Measurements from ENCODE around the gene LINGO3.

Gene LINGO3

DNA sequence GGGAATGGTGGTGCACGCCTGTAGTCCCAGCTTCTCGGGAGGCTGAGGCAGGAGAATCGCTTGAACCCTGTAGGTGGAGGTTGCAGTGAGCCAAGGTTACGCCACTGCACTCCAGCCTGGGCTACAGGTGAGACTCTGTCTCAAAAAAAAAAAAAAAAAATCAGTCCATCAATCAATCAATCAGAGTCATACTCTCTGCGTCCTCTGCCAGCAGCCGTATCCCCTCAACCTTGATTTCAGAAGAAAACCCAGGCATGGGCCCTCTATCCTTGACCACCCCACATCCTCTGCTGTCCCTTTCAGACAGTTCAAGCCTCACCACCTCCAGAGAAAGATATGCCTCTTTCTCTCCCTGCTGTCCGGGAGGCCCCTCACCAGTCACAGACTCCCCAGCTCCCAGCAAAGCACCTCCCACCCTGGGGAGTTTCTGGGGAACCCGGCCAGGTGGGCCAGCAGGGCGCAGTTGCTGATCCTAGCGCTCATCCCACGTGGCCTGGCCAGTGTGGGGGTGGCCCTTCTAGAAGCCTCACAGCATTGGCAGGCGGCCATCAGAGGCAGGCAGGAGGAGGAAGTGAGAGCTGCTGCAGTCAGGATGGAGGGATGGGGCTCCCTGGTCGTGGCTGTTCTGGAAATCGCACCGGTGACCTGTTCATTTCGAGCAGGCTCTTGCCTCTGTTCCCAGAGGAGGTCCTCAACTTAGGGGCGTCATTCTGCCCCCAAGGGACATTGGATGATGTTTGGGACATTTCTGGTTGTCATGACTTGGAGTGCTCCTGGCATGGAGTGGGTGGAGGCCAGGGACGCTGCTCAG, 41.6 kb downstream of the LINGO3 start (continued):
- TF ChIP-seq, protein P1, sequence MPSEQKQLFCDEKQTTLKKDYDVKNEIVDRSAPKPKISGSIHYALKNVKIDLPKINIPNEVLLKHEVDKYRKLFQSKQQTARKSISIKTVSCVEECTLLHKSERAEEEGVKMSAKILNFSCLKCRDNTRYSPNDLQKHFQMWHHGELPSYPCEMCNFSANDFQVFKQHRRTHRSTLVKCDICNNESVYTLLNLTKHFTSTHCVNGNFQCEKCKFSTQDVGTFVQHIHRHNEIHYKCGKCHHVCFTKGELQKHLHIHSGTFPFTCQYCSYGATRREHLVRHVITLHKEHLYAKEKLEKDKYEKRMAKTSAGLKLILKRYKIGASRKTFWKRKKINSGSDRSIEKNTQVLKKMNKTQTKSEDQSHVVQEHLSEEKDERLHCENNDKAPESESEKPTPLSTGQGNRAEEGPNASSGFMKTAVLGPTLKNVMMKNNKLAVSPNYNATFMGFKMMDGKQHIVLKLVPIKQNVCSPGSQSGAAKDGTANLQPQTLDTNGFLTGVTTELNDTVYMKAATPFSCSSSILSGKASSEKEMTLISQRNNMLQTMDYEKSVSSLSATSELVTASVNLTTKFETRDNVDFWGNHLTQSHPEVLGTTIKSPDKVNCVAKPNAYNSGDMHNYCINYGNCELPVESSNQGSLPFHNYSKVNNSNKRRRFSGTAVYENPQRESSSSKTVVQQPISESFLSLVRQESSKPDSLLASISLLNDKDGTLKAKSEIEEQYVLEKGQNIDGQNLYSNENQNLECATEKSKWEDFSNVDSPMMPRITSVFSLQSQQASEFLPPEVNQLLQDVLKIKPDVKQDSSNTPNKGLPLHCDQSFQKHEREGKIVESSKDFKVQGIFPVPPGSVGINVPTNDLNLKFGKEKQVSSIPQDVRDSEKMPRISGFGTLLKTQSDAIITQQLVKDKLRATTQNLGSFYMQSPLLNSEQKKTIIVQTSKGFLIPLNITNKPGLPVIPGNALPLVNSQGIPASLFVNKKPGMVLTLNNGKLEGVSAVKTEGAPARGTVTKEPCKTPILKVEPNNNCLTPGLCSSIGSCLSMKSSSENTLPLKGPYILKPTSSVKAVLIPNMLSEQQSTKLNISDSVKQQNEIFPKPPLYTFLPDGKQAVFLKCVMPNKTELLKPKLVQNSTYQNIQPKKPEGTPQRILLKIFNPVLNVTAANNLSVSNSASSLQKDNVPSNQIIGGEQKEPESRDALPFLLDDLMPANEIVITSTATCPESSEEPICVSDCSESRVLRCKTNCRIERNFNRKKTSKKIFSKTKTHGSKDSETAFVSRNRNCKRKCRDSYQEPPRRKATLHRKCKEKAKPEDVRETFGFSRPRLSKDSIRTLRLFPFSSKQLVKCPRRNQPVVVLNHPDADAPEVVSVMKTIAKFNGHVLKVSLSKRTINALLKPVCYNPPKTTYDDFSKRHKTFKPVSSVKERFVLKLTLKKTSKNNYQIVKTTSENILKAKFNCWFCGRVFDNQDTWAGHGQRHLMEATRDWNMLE (tag by site-specific recombination; conservative IDR thresholded peaks at IDR 0.05; ENCODE audit: low read depth): no peak
- TF ChIP-seq ZNF433 (tag by site-specific recombination; IDR thresholded peaks at IDR 0.05; ENCODE audit: low read depth) (no peak), ZNF707 (tag by site-specific recombination; IDR thresholded peaks at IDR 0.05) (no peak), CTCF (tag by site-specific recombination; IDR thresholded peaks at IDR 0.05) (no peak), REPIN1 (tag by site-specific recombination; IDR thresholded peaks at IDR 0.05; ENCODE audit: low read depth) (no peak), ZNF2 (tag by site-specific recombination; IDR thresholded peaks at IDR 0.05) (no peak), KLF16 (tag by site-specific recombination; IDR thresholded peaks at IDR 0.05) (no peak), ZNF621 (tag by site-specific recombination; IDR thresholded peaks at IDR 0.05) (no peak), HOXC10 (CRISPR knock-in tag; IDR thresholded peaks at IDR 0.05) (no peak), IKZF3 (tag by site-specific recombination; IDR thresholded peaks at IDR 0.05) (peak; percentile 37; the same call in 1 of the 2 replicates), ZNF398 (tag by site-specific recombination; IDR thresholded peaks at IDR 0.05) (peak; percentile 53), ZNF311 (tag by site-specific recombination; IDR thresholded peaks at IDR 0.05; ENCODE audit: borderline replicate concordance) (no peak), ZNF341 (tag by site-specific recombination; IDR thresholded peaks at IDR 0.05; ENCODE audit: low read depth) (peak; percentile 85), GLI4 (tag by site-specific recombination; IDR thresholded peaks at IDR 0.05) (no peak), ZNF785 (tag by site-specific recombination; IDR thresholded peaks at IDR 0.05) (no peak), ZNF548 (tag by site-specific recombination; IDR thresholded peaks at IDR 0.05) (no peak), ZNF350 (tag by site-specific recombination; IDR thresholded peaks at IDR 0.05) (no peak), ZNF140 (tag by site-specific recombination; IDR thresholded peaks at IDR 0.05) (no peak), ZNF670 (tag by site-specific recombination; IDR thresholded peaks at IDR 0.05; ENCODE audit: low read depth) (no peak), YY1 (tag by site-specific recombination; IDR thresholded peaks at IDR 0.05) (no peak), TCF7L2 (IDR thresholded peaks at IDR 0.05; ENCODE audit: borderline replicate concordance, low read depth, low read length) (no peak), ZNF37A (tag by site-specific recombination; IDR thresholded peaks at IDR 0.05) (no peak)
- TF ChIP-seq, protein P2, sequence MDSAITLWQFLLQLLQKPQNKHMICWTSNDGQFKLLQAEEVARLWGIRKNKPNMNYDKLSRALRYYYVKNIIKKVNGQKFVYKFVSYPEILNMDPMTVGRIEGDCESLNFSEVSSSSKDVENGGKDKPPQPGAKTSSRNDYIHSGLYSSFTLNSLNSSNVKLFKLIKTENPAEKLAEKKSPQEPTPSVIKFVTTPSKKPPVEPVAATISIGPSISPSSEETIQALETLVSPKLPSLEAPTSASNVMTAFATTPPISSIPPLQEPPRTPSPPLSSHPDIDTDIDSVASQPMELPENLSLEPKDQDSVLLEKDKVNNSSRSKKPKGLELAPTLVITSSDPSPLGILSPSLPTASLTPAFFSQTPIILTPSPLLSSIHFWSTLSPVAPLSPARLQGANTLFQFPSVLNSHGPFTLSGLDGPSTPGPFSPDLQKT (IDR thresholded peaks at IDR 0.05; ENCODE audit: borderline replicate concordance, low read depth, low read length): no peak
- TF ChIP-seq, protein P3, sequence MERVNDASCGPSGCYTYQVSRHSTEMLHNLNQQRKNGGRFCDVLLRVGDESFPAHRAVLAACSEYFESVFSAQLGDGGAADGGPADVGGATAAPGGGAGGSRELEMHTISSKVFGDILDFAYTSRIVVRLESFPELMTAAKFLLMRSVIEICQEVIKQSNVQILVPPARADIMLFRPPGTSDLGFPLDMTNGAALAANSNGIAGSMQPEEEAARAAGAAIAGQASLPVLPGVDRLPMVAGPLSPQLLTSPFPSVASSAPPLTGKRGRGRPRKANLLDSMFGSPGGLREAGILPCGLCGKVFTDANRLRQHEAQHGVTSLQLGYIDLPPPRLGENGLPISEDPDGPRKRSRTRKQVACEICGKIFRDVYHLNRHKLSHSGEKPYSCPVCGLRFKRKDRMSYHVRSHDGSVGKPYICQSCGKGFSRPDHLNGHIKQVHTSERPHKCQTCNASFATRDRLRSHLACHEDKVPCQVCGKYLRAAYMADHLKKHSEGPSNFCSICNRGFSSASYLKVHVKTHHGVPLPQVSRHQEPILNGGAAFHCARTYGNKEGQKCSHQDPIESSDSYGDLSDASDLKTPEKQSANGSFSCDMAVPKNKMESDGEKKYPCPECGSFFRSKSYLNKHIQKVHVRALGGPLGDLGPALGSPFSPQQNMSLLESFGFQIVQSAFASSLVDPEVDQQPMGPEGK (tag by site-specific recombination; IDR thresholded peaks at IDR 0.05): peak; percentile 38; the same call in 1 of the 2 replicates
- TF ChIP-seq, protein P4, sequence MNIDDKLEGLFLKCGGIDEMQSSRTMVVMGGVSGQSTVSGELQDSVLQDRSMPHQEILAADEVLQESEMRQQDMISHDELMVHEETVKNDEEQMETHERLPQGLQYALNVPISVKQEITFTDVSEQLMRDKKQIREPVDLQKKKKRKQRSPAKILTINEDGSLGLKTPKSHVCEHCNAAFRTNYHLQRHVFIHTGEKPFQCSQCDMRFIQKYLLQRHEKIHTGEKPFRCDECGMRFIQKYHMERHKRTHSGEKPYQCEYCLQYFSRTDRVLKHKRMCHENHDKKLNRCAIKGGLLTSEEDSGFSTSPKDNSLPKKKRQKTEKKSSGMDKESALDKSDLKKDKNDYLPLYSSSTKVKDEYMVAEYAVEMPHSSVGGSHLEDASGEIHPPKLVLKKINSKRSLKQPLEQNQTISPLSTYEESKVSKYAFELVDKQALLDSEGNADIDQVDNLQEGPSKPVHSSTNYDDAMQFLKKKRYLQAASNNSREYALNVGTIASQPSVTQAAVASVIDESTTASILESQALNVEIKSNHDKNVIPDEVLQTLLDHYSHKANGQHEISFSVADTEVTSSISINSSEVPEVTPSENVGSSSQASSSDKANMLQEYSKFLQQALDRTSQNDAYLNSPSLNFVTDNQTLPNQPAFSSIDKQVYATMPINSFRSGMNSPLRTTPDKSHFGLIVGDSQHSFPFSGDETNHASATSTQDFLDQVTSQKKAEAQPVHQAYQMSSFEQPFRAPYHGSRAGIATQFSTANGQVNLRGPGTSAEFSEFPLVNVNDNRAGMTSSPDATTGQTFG (tag by site-specific recombination; IDR thresholded peaks at IDR 0.05; ENCODE audit: borderline replicate concordance): no peak
